ENCODE results near the gene MYO1D.

The MYO1D gene

GRCh38 chr17:32727681-32728080, 149.2 kb downstream of the MYO1D start:
- Histone ChIP-seq H3K4me2 (ENCODE audit: low read length) (no peak overlapping the region), H3K9ac (ENCODE audit: low read length) (no peak overlapping the region), H3K4me1 (ENCODE audit: low read length) (peaks cover 3% of the 10 kb centered on the region; the same call in 1 of the 2 replicates), H3K79me2 (ENCODE audit: low read length) (no peaks in the 10 kb centered on the region), H2AFZ (ENCODE audit: low read depth, low read length) (no peak overlapping the region), H3K9me3 (ENCODE audit: insufficient read depth, low read length) (peaks cover 5% of the 10 kb centered on the region; the same call in 1 of the 2 replicates), H3K4me3 (ENCODE audit: low read length) (no peak overlapping the region), H3K36me3 (replicated peaks; ENCODE audit: low read depth, low read length) (peaks cover 39% of the 10 kb centered on the region), H3K27ac (ENCODE audit: low read length) (no peak overlapping the region), H4K20me1 (ENCODE audit: insufficient read depth, low read length) (no peaks in the 10 kb centered on the region), H3K27me3 (ENCODE audit: low read depth, low read length) (no peaks in the 10 kb centered on the region)
- no peak for TF ChIP-seq EZH2phosphoT487 (IDR thresholded peaks at IDR 0.05; ENCODE audit: low read depth)
- TF ChIP-seq, protein P1, sequence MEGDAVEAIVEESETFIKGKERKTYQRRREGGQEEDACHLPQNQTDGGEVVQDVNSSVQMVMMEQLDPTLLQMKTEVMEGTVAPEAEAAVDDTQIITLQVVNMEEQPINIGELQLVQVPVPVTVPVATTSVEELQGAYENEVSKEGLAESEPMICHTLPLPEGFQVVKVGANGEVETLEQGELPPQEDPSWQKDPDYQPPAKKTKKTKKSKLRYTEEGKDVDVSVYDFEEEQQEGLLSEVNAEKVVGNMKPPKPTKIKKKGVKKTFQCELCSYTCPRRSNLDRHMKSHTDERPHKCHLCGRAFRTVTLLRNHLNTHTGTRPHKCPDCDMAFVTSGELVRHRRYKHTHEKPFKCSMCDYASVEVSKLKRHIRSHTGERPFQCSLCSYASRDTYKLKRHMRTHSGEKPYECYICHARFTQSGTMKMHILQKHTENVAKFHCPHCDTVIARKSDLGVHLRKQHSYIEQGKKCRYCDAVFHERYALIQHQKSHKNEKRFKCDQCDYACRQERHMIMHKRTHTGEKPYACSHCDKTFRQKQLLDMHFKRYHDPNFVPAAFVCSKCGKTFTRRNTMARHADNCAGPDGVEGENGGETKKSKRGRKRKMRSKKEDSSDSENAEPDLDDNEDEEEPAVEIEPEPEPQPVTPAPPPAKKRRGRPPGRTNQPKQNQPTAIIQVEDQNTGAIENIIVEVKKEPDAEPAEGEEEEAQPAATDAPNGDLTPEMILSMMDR (IDR thresholded peaks at IDR 0.05; ENCODE audit: low read depth, low read length): no peak

DNA sequence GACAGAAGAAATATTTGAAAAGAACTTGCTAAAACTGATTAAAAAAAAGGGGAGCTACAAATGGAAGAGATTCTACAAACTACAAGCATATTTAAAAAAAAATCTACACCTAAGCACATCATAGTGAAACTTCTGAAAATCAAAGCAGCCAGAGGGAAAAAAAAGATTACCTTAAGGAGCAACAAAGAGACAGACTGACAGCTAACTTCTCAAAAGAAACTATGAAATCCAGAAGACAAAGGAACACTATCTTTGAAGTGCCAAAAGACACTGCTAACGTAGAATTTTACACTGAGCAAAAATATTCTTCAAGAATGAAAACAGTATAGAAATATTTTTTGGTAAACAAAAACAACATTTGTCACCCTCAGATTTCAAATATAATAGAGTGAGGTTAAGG, 151.2 kb downstream of the MYO1D start:
- Histone ChIP-seq H3K27me3 (ENCODE audit: low read depth, low read length) (no peaks in the 10 kb centered on the region), H3K4me1 (ENCODE audit: low read length) (peaks cover 3% of the 10 kb centered on the region; the same call in 1 of the 2 replicates), H3K4me3 (ENCODE audit: low read length) (no peak overlapping the region), H3K9ac (ENCODE audit: low read length) (no peak overlapping the region), H3K9me3 (ENCODE audit: insufficient read depth, low read length) (no peaks in the 10 kb centered on the region), H3K36me3 (replicated peaks; ENCODE audit: low read depth, low read length) (peaks cover 33% of the 10 kb centered on the region), H3K79me2 (ENCODE audit: low read length) (no peaks in the 10 kb centered on the region), H3K27ac (ENCODE audit: low read length) (no peak overlapping the region), H2AFZ (ENCODE audit: low read depth, low read length) (no peak overlapping the region), H4K20me1 (ENCODE audit: insufficient read depth, low read length) (no peaks in the 10 kb centered on the region), H3K4me2 (ENCODE audit: low read length) (no peak overlapping the region)
- no peak for TF ChIP-seq EZH2phosphoT487 (IDR thresholded peaks at IDR 0.05; ENCODE audit: low read depth)
- TF ChIP-seq, protein P1 (IDR thresholded peaks at IDR 0.05; ENCODE audit: low read depth, low read length): no peak

DNA sequence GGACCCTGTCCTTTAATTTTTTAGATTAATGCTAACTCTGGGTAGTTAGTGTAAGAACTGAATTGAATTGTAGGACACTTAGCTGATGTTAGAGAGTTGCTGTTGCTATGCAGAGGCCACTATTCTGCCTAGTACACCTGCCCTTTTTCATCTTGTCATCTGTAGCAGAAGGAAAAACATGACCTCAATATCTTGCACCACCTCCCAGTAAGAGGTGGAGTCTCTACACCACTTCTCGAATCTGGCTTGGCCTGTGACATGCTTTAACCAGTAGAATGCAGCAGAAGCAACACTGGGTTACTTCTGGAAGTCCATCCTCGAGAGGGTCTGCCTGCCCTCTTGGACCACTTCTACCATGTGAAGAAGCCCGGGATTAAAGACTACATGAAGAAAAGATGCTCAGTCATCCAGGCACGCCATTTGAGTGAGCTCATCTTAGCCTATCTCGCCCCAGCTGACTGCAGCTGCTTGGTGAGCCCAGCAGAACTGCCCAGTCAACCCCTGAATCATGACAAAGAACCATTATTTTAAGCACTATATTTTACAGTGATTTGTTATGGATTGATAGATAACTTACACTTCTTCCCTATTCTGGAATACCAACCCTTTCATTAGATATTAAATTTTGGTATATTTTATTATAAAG, 153.5 kb downstream of the MYO1D start:
- peaks cover 3% of the 10 kb centered on the region; the same call in 1 of the 2 replicates for H3K4me1 ChIP-seq (ENCODE audit: low read length)
- no peaks in the 10 kb centered on the region for H4K20me1 ChIP-seq (ENCODE audit: insufficient read depth, low read length)
- TF ChIP-seq, protein P1 (IDR thresholded peaks at IDR 0.05; ENCODE audit: low read depth, low read length): no peak
- TF ChIP-seq EZH2phosphoT487 (IDR thresholded peaks at IDR 0.05; ENCODE audit: low read depth): no peak
- no peaks in the 10 kb centered on the region for H3K79me2 ChIP-seq (ENCODE audit: low read length)
- H3K9ac ChIP-seq (ENCODE audit: low read length): no peak overlapping the region
- H3K4me2 ChIP-seq (ENCODE audit: low read length): no peak overlapping the region
- no peak overlapping the region for H3K4me3 ChIP-seq (ENCODE audit: low read length)
- no peaks in the 10 kb centered on the region for H3K27me3 ChIP-seq (ENCODE audit: low read depth, low read length)
- no peak overlapping the region for H2AFZ ChIP-seq (ENCODE audit: low read depth, low read length)
- H3K27ac ChIP-seq (ENCODE audit: low read length): no peak overlapping the region
- no peaks in the 10 kb centered on the region for H3K9me3 ChIP-seq (ENCODE audit: insufficient read depth, low read length)
- peaks cover 43% of the 10 kb centered on the region for H3K36me3 ChIP-seq (replicated peaks; ENCODE audit: low read depth, low read length)

- Histone ChIP-seq H4K20me1 (ENCODE audit: insufficient read depth, low read length) (no peaks in the 10 kb centered on the region), H3K4me1 (ENCODE audit: low read length) (peaks cover under 1% of the 10 kb centered on the region; the same call in 1 of the 2 replicates), H3K4me3 (ENCODE audit: low read length) (no peak overlapping the region), H3K9ac (ENCODE audit: low read length) (no peak overlapping the region), H3K9me3 (ENCODE audit: insufficient read depth, low read length) (no peaks in the 10 kb centered on the region), H2AFZ (ENCODE audit: low read depth, low read length) (no peak overlapping the region), H3K79me2 (ENCODE audit: low read length) (no peaks in the 10 kb centered on the region), H3K27ac (ENCODE audit: low read length) (no peak overlapping the region), H3K36me3 (replicated peaks; ENCODE audit: low read depth, low read length) (peaks cover 44% of the 10 kb centered on the region), H3K4me2 (ENCODE audit: low read length) (no peak overlapping the region), H3K27me3 (ENCODE audit: low read depth, low read length) (no peaks in the 10 kb centered on the region)
- TF ChIP-seq, protein P1 (IDR thresholded peaks at IDR 0.05; ENCODE audit: low read depth, low read length): no peak
- no peak for TF ChIP-seq EZH2phosphoT487 (IDR thresholded peaks at IDR 0.05; ENCODE audit: low read depth)
These were observed 154.2 kb downstream of the MYO1D start for GRCh38 chr17:32722733-32723132.

All from OCI-LY3 (cell line).